Tibial nerve (tissue), 4 donors: ENCODE results near the gene SENP6.

Experiments used
- CTCF ChIP-seq, 5 experiments: fragments of 200-600 bp in 3 of 5; fragments of 450-650 bp in 2 of 5; sonication (generic) in 3 of 5; IDR thresholded peaks; one replicate each; pipeline ENCODE4 v1.5.1; 2016 to 2019; ENCODE audit warnings: antibody characterized with exemption in 5 of 5, mild to moderate bottlenecking in 3 of 5, moderate library complexity in 2 of 5
- EP300 ChIP-seq, 2 donors: sonication (generic); formaldehyde crosslinking; IDR thresholded peaks; one replicate each; pipeline ENCODE4 v1.6.1; 2017; ENCODE audit warnings: antibody characterized with exemption in 2 of 2, mild to moderate bottlenecking in 1 of 2

- no peak for TF ChIP-seq CTCF (IDR thresholded peaks at IDR 0.05)
- no peak for TF ChIP-seq EP300 (IDR thresholded peaks at IDR 0.05)
These were observed 159.8 kb downstream of the SENP6 start for GRCh38 chr6:75761489-75761888.
